Suppressor macrophage treated with lipopolysaccharide for 4 hours (primary cell): Measurements from ENCODE around the gene CAV2.

Source experiments
- DNase-seq: peaks from one replicate; pipeline ENCODE4 v3.0.0-alpha.2; 2020

Gene CAV2

GRCh38 chr7:116549370-116549769 lies 49.8 kb downstream of the CAV2 start:
- DNase-seq = no peak

GRCh38 chr7:116551692-116552091 lies 52.2 kb downstream of the CAV2 start:
- DNase-seq = no peak

- DNase-seq = no peak
Measured at GRCh38 chr7:116552602-116553001, 53.1 kb downstream of the CAV2 start.

- no peak for DNase-seq
Measured at GRCh38 chr7:116553168-116553964, 53.8 kb downstream of the CAV2 start.

- no peak for DNase-seq
Measured at GRCh38 chr7:116554436-116554835, 54.9 kb downstream of the CAV2 start.

GRCh38 chr7:116554911-116555310 lies 55.4 kb downstream of the CAV2 start:
- DNase-seq = no peak

- no peak for DNase-seq
Measured at GRCh38 chr7:116557066-116557585, 57.6 kb downstream of the CAV2 start.

GRCh38 chr7:116557901-116558300 lies 58.4 kb downstream of the CAV2 start:
- DNase-seq = no peak
